Measurements from ENCODE around the gene GNAQ.

GRCh38 chr9:77832639-77833038, 199.0 kb downstream of the GNAQ start:
- no peak for TF ChIP-seq CTCF (IDR thresholded peaks at IDR 0.05)
- TF ChIP-seq POLR2A (IDR thresholded peaks at IDR 0.05), result no peak
